HEK293T (cell line): ENCODE data around the gene ING5.
"Not testable (repeated sequence)": the region's sequence is repeated elsewhere in the genome, so short reads cannot be mapped to it uniquely, and the experiment has no call there.

ENCODE experiments used
- ELF4 ChIP-seq: fragments of 450-650 bp; IDR thresholded peaks from 2 replicates; pipeline ENCODE4 v1.6.1; 2017; ENCODE audit warnings: antibody characterized with exemption
- FOXA1 ChIP-seq: fragments of 450-650 bp; IDR thresholded peaks from 2 replicates; pipeline ENCODE4 v1.6.1; 2016; ENCODE audit warnings: mild to moderate bottlenecking
- FOXM1 ChIP-seq: fragments of 450-650 bp; IDR thresholded peaks from 2 replicates; pipeline ENCODE4 v1.6.1; 2017; ENCODE audit warnings: mild to moderate bottlenecking, borderline replicate concordance
- NFRKB ChIP-seq: fragments of 450-650 bp; IDR thresholded peaks from 2 replicates; pipeline ENCODE4 v1.6.1; 2016; ENCODE audit warnings: mild to moderate bottlenecking, moderate library complexity
- SP1 ChIP-seq: fragments of 450-650 bp; IDR thresholded peaks from 2 replicates; pipeline ENCODE4 v1.6.1; 2017

DNA sequence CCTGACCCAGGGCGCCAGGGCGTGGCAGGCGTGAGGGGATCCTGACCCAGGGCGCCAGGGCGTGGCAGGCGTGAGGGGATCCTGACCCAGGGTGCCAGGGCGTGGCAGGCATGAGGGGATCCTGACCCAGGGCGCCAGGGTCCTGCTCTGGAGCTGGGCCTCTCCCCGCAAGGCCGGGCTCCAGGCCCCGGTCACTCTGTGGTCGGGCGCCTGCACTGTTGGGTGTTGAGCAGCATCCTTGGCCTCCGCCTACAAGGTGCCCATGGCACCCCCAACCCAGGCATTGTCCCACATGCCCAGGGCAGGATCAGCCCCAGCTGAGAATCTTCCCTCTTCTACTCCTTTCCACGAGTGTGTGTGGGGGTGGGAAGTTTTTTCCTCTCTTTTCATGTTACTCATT lies 41.2 kb downstream of the ING5 start:
- not testable (repeated sequence) for TF ChIP-seq FOXM1, ELF4, SP1, FOXA1, NFRKB
